K562 (cell line): ENCODE measurements around the gene FSIP2. TPM values are rescaled to one million over a fixed set of nuclear protein-coding genes. Genes with fewer than 3 reads are reported as not detected.

Experiments
- BRCA1 ChIP-seq, 2 experiments: fragments of 450-650 bp in 1 of 2; sonication (generic) in 1 of 2; formaldehyde crosslinking in 1 of 2; IDR thresholded peaks; 2 replicates each; pipeline versions ENCODE4 v1.5.0 to v1.6.1; 2017 to 2020; ENCODE audit warnings: mild to moderate bottlenecking in 1 of 2, missing genetic modification reagents in 1 of 2
- CTCF ChIP-seq, 3 experiments: IDR thresholded peaks in 2 of 3; conservative IDR thresholded peaks in 1 of 3; 2 replicates each; pipeline ENCODE4 v1.5.1; 2011 to 2012; ENCODE audit warnings: low read length in 3 of 3, mild to moderate bottlenecking in 3 of 3, control low read depth in 2 of 3, improper control_type of control experiment in 1 of 3, inconsistent platforms in 1 of 3, low read depth in 1 of 3, mixed read lengths in 1 of 3, moderate library complexity in 1 of 3; ENCODE audit not compliant: insufficient read depth in 2 of 3
- ETV1 ChIP-seq: fragments of 450-650 bp; conservative IDR thresholded peaks from 2 replicates; pipeline ENCODE4 v1.6.1; 2016; ENCODE audit warnings: missing genetic modification characterization, control low read depth, low read depth, missing compliant biosample characterization
- EZH2 ChIP-seq: IDR thresholded peaks from 2 replicates; pipeline ENCODE4 v1.6.1; 2012; ENCODE audit warnings: low read depth, mild to moderate bottlenecking, inconsistent platforms, low read length, borderline replicate concordance
- GTF2E2 ChIP-seq: fragments of 200-800 bp; sonication (Bioruptor generic); IDR thresholded peaks from 2 replicates; pipeline ENCODE4 v1.6.1; 2016; ENCODE audit warnings: missing genetic modification characterization, missing compliant biosample characterization
- MLX ChIP-seq, 2 experiments: fragments of 450-650 bp in 1 of 2; sonication (generic) in 1 of 2; formaldehyde crosslinking; conservative IDR thresholded peaks; 2 replicates each; pipeline versions ENCODE4 v1.4.0 to v1.8.1; 2020 to 2022; ENCODE audit warnings: mild to moderate bottlenecking in 1 of 2, missing genetic modification reagents in 1 of 2
- NR3C1 ChIP-seq: sonication (generic); formaldehyde crosslinking; IDR thresholded peaks from 2 replicates; pipeline ENCODE4 v1.8.1; 2022; ENCODE audit warnings: missing genetic modification reagents
- PHB2 ChIP-seq: fragments of 450-650 bp; IDR thresholded peaks from 2 replicates; pipeline ENCODE4 v1.6.1; 2017; ENCODE audit warnings: low read depth
- POLR2AphosphoS5 ChIP-seq: IDR thresholded peaks from 2 replicates; pipeline ENCODE4 v1.6.1; 2011; ENCODE audit warnings: mild to moderate bottlenecking, low read depth, low read length, moderate library complexity; ENCODE audit not compliant: control insufficient read depth, insufficient read depth
- PTTG1 ChIP-seq: fragments of 450-650 bp; IDR thresholded peaks from 2 replicates; pipeline ENCODE4 v1.6.1; 2016; ENCODE audit warnings: low read depth, mild to moderate bottlenecking, missing genetic modification characterization, missing compliant biosample characterization
- RB1 ChIP-seq: fragments of 450-650 bp; IDR thresholded peaks from 2 replicates; pipeline ENCODE4 v1.6.1; 2017; ENCODE audit warnings: low read depth, mild to moderate bottlenecking
- RBFOX2 ChIP-seq: fragments of 200-400 bp; formaldehyde crosslinking; IDR thresholded peaks from 2 replicates; pipeline ENCODE4 v1.6.1; 2017; ENCODE audit warnings: low read depth, mild to moderate bottlenecking, low read length, moderate library complexity
- SMC3 ChIP-seq: conservative IDR thresholded peaks from 2 replicates; pipeline ENCODE4 v1.6.1; 2011; ENCODE audit warnings: low read depth, low read length, improper control_type of control experiment; ENCODE audit not compliant: insufficient read depth
- ZBTB33 ChIP-seq: sonication (generic); formaldehyde crosslinking; IDR thresholded peaks from 2 replicates; pipeline ENCODE4 v1.8.1; 2023; ENCODE audit warnings: mild to moderate bottlenecking, missing genetic modification reagents
- ZNF609 ChIP-seq: sonication (generic); formaldehyde crosslinking; IDR thresholded peaks from 2 replicates; pipeline ENCODE4 v1.8.1; 2023; ENCODE audit warnings: missing genetic modification reagents, mild to moderate bottlenecking, borderline replicate concordance
- polyA plus RNA-seq, 8 experiments: library from polyadenylated mRNA; depleted of rRNA in 4 of 8; stranded (reverse) in 5 of 8; unstranded in 3 of 8; fragments of >200 nt; fragmentation: Nextera tagmentation in 2 of 8; fragmentation: Illumina TruSeq in 1 of 8; extraction: Ambion mirVana in 2 of 8; extraction: Trizol in 1 of 8; gene quantifications; 2 replicates each; pipeline versions ENCODE4 v1.2.1 to v1.2.3, GENCODE V29; 2011 to 2014; ENCODE audit warnings: inconsistent platforms in 1 of 8, missing spikeins in 1 of 8
- total RNA-seq, 7 experiments: library from RNA; depleted of rRNA in 6 of 7; stranded (reverse); fragments of >200 nt in 6 of 7; fragmentation: Illumina TruSeq in 2 of 7; extraction: Trizol in 2 of 7; gene quantifications; 2 replicates each; pipeline versions ENCODE4 v1.2.1 to v1.2.3, GENCODE V29; 2011 to 2021; ENCODE audit warnings: low replicate concordance in 1 of 7

FSIP2 gene
- total and polyA plus RNA-seq, 9 of the 15 experiments (the other 6 are each of a cell fraction or from before 2014, with no cell fraction given) = 0.01 to 0.04 TPM; not detected in 7

- TF ChIP-seq ZNF609 (CRISPR knock-in tag) = no peak
- TF ChIP-seq POLR2AphosphoS5 = no peak
- no peak for TF ChIP-seq ETV1 (tag)
- TF ChIP-seq EZH2 = no peak
- no peak for TF ChIP-seq PHB2
- no peak for TF ChIP-seq RBFOX2
- no peak for TF ChIP-seq GTF2E2 (tag)
- peak; percentile 50; the same call in 1 of the 2 replicates for TF ChIP-seq SMC3
- no peak for TF ChIP-seq NR3C1 (CRISPR knock-in tag)
- no peak for TF ChIP-seq MLX (CRISPR knock-in tag; conservative IDR thresholded peaks at IDR 0.05)
- 0 out of 2 replicates have a peak, but pooled peaks have one; percentile 58 for TF ChIP-seq RB1
- TF ChIP-seq CTCF (IDR thresholded peaks at IDR 0.05 in 2 of 3, conservative IDR thresholded peaks at IDR 0.05 in 1 of 3; ENCODE audit: insufficient read depth in 2 of 3, low read depth in 1 of 3, low read length in 3 of 3) = peak; percentile 71 to 96 (median 73)
- peak; percentile 87 for TF ChIP-seq ZBTB33 (CRISPR knock-in tag)
- TF ChIP-seq PTTG1 (tag) = no peak
- TF ChIP-seq BRCA1 (IDR thresholded peaks at IDR 0.05) = no peak
- no peak for TF ChIP-seq BRCA1 (CRISPR knock-in tag; IDR thresholded peaks at IDR 0.05)
These were observed at the start of gene FSIP2 (continued) for GRCh38 chr2:185738679-185739472.
